AG10803 (cell line): ENCODE results near the gene SVBP.

ENCODE experiments used
- DNase-seq: peaks from one replicate; pipeline ENCODE4 v3.0.0; 2010; ENCODE audit warnings: low read depth
- H3K4me3 ChIP-seq: 2 replicates; pipeline ENCODE4 v1.5.1; 2011; ENCODE audit warnings: mild to moderate bottlenecking, low read length, control low read depth
- TF ChIP-seq, protein P1 (sequence below): conservative IDR thresholded peaks from 2 replicates; pipeline ENCODE4 v1.5.1; 2011; ENCODE audit warnings: mild to moderate bottlenecking, low read length, control low read depth, inconsistent platforms

Gene SVBP

DNA sequence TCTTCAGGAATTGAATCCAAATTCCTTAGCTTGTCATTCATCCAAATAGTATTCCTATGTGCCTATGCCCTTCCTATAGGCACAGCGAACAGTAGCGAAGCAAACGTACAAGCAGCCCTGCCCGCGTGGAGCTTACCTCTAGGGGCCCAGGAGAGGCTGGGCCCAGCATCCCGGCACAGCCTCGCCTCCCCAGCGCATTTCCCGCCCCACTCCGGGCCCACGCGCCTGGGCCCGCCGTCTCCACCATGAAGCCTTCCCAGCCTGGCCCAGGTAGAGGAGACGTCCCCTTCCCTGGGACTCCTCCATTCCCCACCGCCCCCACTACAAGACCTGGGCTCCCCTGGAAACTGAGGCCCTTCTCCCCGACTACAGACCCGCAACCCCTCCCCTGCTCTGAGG lies 32.7 kb downstream of the SVBP start:
- H3K4me3 ChIP-seq, result no peak overlapping the region
- no peak for DNase-seq
- TF ChIP-seq, protein P1, sequence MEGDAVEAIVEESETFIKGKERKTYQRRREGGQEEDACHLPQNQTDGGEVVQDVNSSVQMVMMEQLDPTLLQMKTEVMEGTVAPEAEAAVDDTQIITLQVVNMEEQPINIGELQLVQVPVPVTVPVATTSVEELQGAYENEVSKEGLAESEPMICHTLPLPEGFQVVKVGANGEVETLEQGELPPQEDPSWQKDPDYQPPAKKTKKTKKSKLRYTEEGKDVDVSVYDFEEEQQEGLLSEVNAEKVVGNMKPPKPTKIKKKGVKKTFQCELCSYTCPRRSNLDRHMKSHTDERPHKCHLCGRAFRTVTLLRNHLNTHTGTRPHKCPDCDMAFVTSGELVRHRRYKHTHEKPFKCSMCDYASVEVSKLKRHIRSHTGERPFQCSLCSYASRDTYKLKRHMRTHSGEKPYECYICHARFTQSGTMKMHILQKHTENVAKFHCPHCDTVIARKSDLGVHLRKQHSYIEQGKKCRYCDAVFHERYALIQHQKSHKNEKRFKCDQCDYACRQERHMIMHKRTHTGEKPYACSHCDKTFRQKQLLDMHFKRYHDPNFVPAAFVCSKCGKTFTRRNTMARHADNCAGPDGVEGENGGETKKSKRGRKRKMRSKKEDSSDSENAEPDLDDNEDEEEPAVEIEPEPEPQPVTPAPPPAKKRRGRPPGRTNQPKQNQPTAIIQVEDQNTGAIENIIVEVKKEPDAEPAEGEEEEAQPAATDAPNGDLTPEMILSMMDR, result no peak

DNA sequence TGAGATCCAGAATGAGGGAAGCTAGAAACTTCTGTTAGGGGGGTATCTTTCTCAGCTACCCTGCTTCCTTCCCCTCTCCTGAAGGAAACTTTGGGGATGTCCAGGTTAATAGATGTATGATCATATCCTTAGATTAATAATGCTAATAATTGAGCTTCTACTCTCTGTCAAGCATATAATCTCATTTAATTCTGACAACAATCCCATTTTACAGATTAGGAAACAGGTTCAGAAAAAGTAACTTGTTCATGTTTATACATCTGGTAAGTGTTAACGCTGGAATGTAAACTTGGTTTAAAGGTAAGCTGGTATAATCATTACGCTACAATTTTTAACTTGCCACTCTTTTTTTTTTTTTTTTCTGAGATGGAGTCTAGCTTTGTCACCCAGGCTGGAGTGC lies 34.1 kb downstream of the SVBP start:
- no peak for DNase-seq

DNA sequence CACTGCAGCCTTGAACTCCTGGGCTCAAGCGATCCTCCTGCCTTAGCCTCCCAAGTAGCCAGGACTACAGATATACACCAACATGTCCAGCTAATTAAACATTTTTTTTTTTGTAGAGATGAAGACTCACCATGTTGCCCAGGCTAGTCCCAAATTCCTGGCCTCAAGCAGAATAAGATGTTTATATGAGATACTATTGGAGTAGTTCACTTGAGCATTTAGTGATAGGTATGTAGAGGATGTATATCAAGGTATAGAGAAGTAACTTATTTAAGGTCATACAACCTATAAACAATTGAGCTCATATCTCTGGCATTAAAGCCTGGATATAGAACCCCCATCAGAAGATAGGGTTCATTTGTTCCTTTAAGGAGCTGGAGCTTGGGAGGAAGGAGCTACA lies 37.0 kb downstream of the SVBP start:
- TF ChIP-seq, protein P1, result no peak
- no peak for DNase-seq
- no peak overlapping the region for H3K4me3 ChIP-seq

More for the DNA sequence above, 34.1 kb downstream of the SVBP start:
- TF ChIP-seq, protein P1, result no peak
- H3K4me3 ChIP-seq, result no peak overlapping the region

DNA sequence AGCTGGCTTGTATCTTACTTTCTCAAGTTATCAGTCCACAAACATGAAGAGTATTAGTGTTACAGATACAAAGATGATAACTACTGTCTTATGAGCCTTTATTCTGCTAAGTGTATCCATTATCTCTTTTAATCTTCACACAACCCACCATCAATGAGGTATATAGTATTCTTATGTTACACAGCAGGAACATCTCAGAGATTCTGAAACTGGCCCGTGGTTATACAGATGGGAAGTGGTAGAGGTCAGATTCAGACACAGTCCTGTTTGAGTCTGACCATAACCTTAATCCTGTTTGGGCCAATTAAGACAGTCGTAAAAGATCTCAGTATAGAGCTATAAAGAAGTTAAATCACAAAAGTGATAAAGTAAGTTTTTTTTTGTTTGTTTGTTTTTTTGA lies 37.5 kb downstream of the SVBP start:
- TF ChIP-seq, protein P1, result no peak
- H3K4me3 ChIP-seq, result no peak overlapping the region
- no peak for DNase-seq

DNA sequence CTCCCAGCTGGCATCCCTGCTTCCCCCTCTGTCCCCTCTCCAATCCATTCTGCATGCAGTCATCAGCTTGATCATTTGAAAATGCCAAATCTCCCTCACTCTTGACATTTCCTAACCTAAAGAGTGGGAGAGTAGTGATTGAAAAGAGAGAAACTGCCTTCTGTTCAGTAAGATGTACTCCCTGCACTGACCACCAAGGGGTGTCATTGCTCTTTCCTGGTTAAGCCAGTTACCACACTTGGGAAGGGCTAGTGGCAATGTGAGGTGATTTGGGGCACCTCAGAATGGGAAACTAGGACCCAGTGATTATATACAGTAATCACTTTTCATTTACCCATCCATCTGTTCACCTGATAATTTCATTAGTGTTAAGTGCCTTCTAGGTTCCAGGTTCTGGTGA lies 39.3 kb downstream of the SVBP start:
- H3K4me3 ChIP-seq, result no peak overlapping the region
- TF ChIP-seq, protein P1, result peak; percentile 94
- DNase-seq, result peak; percentile 48

DNA sequence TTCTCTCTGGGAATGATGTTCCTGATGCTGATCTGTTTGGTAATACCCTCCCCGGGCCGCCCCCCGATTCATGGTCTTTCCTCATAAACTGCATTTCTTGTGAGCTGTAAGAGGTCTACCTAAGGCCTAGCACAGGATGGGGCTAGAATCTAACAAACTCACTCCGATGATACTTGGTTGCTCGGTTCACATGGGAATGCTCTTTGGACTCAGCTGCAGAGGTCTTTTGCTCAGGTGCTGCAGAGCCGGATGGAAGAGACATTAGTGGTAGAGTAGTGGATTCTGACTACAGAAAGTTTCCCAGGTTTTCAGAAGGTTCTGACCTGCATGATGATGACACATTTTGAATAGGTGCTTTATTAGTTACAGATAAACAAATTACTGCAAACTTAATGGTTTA lies 40.7 kb downstream of the SVBP start:
- no peak for DNase-seq
- TF ChIP-seq, protein P1, result no peak

DNA sequence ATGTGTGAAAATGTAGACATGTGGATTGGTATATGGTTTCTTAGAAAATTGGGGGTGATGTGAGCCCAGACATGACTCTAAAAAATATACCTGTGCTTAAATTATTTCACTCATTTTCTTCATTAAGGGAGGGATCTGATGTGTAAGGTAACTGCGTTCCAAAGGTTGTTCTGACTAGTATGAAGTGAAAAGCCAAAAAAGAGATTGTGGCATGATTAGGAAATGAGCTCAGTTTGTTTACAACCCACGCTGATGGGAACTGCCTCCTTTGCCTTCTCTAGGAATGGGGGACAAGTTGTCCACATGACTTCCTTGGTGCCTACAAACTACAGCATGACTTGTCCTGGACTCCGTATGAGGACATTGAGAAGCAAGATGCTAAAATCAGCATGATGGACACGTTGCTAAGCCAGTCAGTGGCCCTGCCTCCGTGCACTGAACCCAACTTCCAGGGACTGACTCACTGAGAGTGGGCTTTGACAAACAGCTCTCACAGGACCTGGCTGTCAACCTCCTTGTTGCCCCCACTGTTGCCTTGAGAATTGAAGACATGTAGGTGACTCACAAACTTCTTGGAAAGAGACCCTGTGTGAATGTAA lies 42.2 kb downstream of the SVBP start:
- no peak for DNase-seq
- TF ChIP-seq, protein P1, result no peak
- H3K4me3 ChIP-seq, result no peak overlapping the region

More for the DNA sequence above, 40.7 kb downstream of the SVBP start:
- H3K4me3 ChIP-seq, result no peak overlapping the region
